DOHH2 (cell line): ENCODE results near the gene ZSCAN5B.

ENCODE experiments used
- EZH2phosphoT487 ChIP-seq: fragments of 200-600 bp; sonication (generic); IDR thresholded peaks from 2 replicates; pipeline ENCODE4 v1.6.1; 2017; ENCODE audit warnings: borderline replicate concordance, mild to moderate bottlenecking, antibody characterized with exemption, low read length, moderate library complexity, mixed read lengths
- TF ChIP-seq, protein P1 (sequence below): fragments of 200-600 bp; sonication (generic); IDR thresholded peaks from one replicate; pipeline ENCODE4 v1.5.1; 2014; ENCODE audit warnings: antibody characterized with exemption, mild to moderate bottlenecking, low read depth, low read length; ENCODE audit not compliant: poor library complexity, severe bottlenecking

DNA sequence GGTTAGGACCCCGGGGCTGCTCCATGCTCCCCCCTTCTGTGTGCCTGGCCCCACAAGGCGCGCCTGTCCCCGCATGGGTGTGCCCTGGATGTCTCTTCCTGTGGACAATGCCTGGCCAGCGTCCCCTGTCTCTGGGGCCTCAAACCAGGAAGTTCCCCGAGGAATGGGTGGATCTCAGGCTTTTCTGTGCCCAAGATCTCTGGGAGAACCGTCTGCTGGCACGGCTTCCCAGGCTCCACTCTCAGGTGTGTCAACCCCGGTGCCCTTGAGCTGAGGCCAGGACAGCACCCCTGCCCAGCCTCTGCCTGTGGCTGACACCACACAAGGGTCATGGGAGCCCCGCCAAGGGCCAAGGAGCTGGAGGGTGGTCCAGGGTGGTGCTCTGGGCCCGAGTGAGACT lies 40.8 kb downstream of the ZSCAN5B start:
- TF ChIP-seq, protein P1, sequence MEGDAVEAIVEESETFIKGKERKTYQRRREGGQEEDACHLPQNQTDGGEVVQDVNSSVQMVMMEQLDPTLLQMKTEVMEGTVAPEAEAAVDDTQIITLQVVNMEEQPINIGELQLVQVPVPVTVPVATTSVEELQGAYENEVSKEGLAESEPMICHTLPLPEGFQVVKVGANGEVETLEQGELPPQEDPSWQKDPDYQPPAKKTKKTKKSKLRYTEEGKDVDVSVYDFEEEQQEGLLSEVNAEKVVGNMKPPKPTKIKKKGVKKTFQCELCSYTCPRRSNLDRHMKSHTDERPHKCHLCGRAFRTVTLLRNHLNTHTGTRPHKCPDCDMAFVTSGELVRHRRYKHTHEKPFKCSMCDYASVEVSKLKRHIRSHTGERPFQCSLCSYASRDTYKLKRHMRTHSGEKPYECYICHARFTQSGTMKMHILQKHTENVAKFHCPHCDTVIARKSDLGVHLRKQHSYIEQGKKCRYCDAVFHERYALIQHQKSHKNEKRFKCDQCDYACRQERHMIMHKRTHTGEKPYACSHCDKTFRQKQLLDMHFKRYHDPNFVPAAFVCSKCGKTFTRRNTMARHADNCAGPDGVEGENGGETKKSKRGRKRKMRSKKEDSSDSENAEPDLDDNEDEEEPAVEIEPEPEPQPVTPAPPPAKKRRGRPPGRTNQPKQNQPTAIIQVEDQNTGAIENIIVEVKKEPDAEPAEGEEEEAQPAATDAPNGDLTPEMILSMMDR, result no peak
- TF ChIP-seq EZH2phosphoT487, result no peak
